HG02852 (cell line): Measurements from ENCODE around the gene TEAD3.

Source experiments
- ATAC-seq: cut with Tn5 transposase; IDR thresholded peaks from one replicate; pipeline ENCODE4 v1.9.1; 2021; ENCODE audit warnings: mild to moderate bottlenecking, moderate library complexity; ENCODE audit not compliant: unreplicated experiment

The TEAD3 gene

DNA sequence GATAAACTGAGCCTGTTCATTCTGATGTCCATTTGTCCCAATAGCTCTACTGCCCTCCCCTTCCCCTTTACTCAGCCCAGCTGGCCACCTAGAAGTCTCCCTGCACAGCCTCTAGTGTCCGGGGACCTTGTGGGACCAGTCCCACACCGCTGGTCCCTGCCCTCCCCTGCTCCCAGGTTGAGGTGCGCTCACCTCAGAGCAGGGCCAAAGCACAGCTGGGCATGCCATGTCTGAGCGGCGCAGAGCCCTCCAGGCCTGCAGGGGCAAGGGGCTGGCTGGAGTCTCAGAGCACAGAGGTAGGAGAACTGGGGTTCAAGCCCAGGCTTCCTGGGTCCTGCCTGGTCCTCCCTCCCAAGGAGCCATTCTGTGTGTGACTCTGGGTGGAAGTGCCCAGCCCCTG is 69.4 kb downstream of the TEAD3 start:
- no peak for ATAC-seq

DNA sequence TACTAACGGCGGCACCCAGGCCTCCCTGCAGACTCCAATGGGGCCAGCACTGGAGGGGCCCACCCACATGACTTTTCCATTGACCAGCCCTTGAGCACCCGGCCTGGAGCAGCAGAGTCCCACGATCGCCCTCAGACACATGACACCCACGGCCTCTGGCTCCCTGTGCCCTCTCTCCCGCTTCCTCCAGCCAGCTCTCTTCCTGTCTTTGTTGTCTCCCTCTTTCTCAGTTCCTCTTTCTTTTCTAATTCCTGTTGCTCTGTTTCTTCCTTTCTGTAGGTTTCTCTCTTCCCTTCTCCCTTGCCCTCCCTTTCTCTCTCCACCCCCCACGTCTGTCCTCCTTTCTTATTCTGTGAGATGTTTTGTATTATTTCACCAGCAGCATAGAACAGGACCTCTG is 70.8 kb downstream of the TEAD3 start:
- no peak for ATAC-seq

GRCh38 chr6:35425284-35425683 is 71.6 kb downstream of the TEAD3 start:
- ATAC-seq = no peak
